Breast epithelium (tissue), 4 donors: ENCODE results near the gene ARPC5L. TPM values are rescaled to one million over a fixed set of nuclear protein-coding genes. Genes with fewer than 3 reads are reported as not detected.

Source experiments
- DNase-seq, 2 donors: peaks; one replicate each; pipeline ENCODE4 v3.0.0-alpha.2; 2019; ENCODE audit warnings: low spot score in 2 of 2
- H3K27ac ChIP-seq, 2 donors: fragments of 200-600 bp; sonication (generic) in 1 of 2; one replicate each; pipeline ENCODE4 v1.5.1; 2016 to 2019; ENCODE audit warnings: mild to moderate bottlenecking in 1 of 2
- H3K27me3 ChIP-seq, 2 donors: fragments of 200-600 bp; sonication (generic) in 1 of 2; one replicate each; pipeline versions ENCODE4 v1.5.1 to v1.6.0; 2017 to 2019; ENCODE audit warnings: control low read depth in 1 of 2, mild to moderate bottlenecking in 1 of 2
- H3K36me3 ChIP-seq: fragments of 200-600 bp; one replicate; pipeline ENCODE4 v1.5.1; 2019
- H3K4me1 ChIP-seq, 2 donors: fragments of 200-600 bp; sonication (generic); one replicate each; pipeline ENCODE4 v1.5.1; 2016 to 2019; ENCODE audit warnings: control low read depth in 1 of 2
- H3K4me3 ChIP-seq, 3 donors: fragments of 200-600 bp; sonication (generic); 1 replicate in 2 of 3; 2 replicates in 1 of 3; pipeline ENCODE4 v1.5.1; 2016 to 2019; ENCODE audit warnings: mild to moderate bottlenecking in 3 of 3, moderate library complexity in 2 of 3
- H3K9me3 ChIP-seq, 2 donors: fragments of 200-600 bp; sonication (generic) in 1 of 2; one replicate each; pipeline ENCODE4 v1.5.1; 2016 to 2019; ENCODE audit warnings: control low read depth in 1 of 2
- CTCF ChIP-seq, 3 donors: fragments of 450-650 bp; IDR thresholded peaks; one replicate each; pipeline ENCODE4 v1.5.1; 2016 to 2017; ENCODE audit warnings: antibody characterized with exemption in 3 of 3, mild to moderate bottlenecking in 3 of 3, moderate library complexity in 3 of 3
- POLR2A ChIP-seq: fragments of 450-650 bp; IDR thresholded peaks from one replicate; pipeline ENCODE4 v1.6.1; 2016; ENCODE audit warnings: antibody characterized with exemption, mild to moderate bottlenecking, moderate library complexity
- POLR2AphosphoS5 ChIP-seq, 3 donors: sonication (generic); formaldehyde crosslinking; IDR thresholded peaks; one replicate each; pipeline ENCODE4 v1.6.1; 2017; ENCODE audit warnings: antibody characterized with exemption in 3 of 3
- intact Hi-C: fragments of 100-400 bp; cut with DNase I; formaldehyde crosslinking; loops from one replicate; pipeline ENCODE4 v1.15.1; 2023; ENCODE audit warnings: low total_unique reads
- total RNA-seq, 3 donors: library from RNA; depleted of rRNA; stranded (reverse); fragments of >200 nt; gene quantifications; one replicate each; pipeline ENCODE4 v1.1.0, GENCODE V29; 2016

ARPC5L gene
- total RNA-seq, 3 donors from 2014 or later = 12.5 to 25.6 (median 22.0) TPM

DNA sequence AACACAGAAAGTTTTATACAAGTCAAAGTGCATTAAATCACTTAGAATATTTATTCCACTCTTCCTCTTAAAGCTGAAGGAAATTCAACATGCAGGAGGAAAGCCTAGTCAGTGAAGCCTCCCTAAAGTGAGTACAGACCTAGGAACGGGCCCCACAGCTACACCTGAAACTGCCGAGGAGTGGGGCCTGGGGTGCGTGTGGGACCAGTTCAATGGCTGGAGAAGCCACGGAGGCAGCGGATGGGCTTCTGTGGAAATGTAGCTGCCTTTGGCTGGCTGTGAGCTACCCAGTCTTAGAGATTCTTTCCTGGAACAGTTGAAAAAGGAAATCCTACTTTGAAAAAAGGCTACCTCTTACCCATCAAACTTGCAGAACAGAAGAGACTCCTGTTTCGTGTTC lies 16.6 kb downstream of the ARPC5L start:
- no peaks in the 10 kb centered on the region for H3K9me3 ChIP-seq
- TF ChIP-seq POLR2AphosphoS5 (IDR thresholded peaks at IDR 0.05) (no peak), POLR2A (no peak), CTCF (IDR thresholded peaks at IDR 0.05) (no peak)
- H3K4me3 ChIP-seq = no peak overlapping the region
- intact Hi-C loops = no loop called here
- no peaks in the 10 kb centered on the region for H3K27me3 ChIP-seq
- peaks cover 5% of the 10 kb centered on the region for H3K36me3 ChIP-seq
- H3K27ac ChIP-seq = no peak overlapping the region
- H3K4me1 ChIP-seq = no peaks in the 10 kb centered on the region
- DNase-seq = no peak

GRCh38 chr9:124879226-124879625 lies 17.3 kb downstream of the ARPC5L start:
- Histone ChIP-seq H3K36me3 (peaks cover 5% of the 10 kb centered on the region), H3K9me3 (no peaks in the 10 kb centered on the region), H3K4me3 (no peak overlapping the region), H3K27me3 (no peaks in the 10 kb centered on the region), H3K4me1 (no peaks in the 10 kb centered on the region), H3K27ac (no peak overlapping the region)
- intact Hi-C loops = no loop called here
- no peak for DNase-seq
- TF ChIP-seq POLR2A = no peak
- no peak for TF ChIP-seq POLR2AphosphoS5 (IDR thresholded peaks at IDR 0.05)
- no peak for TF ChIP-seq CTCF (IDR thresholded peaks at IDR 0.05)

- intact Hi-C loops = no loop called here
- Histone ChIP-seq H3K9me3 (no peaks in the 10 kb centered on the region), H3K36me3 (peaks cover 5% of the 10 kb centered on the region)
Observed at GRCh38 chr9:124880501-124880900, 18.6 kb downstream of the ARPC5L start.

GRCh38 chr9:124881138-124881743 lies 19.3 kb downstream of the ARPC5L start:
- H3K36me3 ChIP-seq = peaks cover 5% of the 10 kb centered on the region
- intact Hi-C loops = no loop called here
- H3K4me1 ChIP-seq = no peaks in the 10 kb centered on the region
- H3K27me3 ChIP-seq = no peaks in the 10 kb centered on the region
- H3K9me3 ChIP-seq = no peaks in the 10 kb centered on the region
- TF ChIP-seq POLR2AphosphoS5 (IDR thresholded peaks at IDR 0.05) = no peak
- H3K27ac ChIP-seq = no peak overlapping the region
- H3K4me3 ChIP-seq = no peak overlapping the region
- DNase-seq = no peak

More at GRCh38 chr9:124880501-124880900, 18.6 kb downstream of the ARPC5L start:
- Histone ChIP-seq H3K4me1 (no peaks in the 10 kb centered on the region), H3K4me3 (no peak overlapping the region), H3K27me3 (no peaks in the 10 kb centered on the region), H3K27ac (no peak overlapping the region)
- no peak for DNase-seq
- TF ChIP-seq CTCF (IDR thresholded peaks at IDR 0.05) (no peak), POLR2AphosphoS5 (IDR thresholded peaks at IDR 0.05) (no peak), POLR2A (no peak)

DNA sequence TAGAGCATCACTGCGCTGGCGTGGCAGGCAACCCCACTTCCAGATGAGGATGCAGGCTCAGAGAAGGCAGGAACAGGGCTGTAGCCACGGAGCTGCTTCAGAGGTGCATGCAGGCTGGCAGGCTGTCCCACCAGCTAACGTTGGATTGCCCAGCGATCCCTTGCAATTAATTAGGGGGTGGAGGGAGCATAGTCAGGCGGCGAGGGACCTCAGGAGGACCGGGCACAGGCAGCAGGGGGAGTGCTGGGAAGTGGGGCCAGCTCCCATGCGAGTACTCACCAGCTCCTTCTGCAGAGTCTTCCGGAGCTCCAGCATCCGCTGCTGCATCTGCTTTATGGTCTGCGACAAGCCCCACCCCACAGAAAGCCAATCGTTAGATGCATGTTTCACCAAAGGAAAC lies 20.3 kb downstream of the ARPC5L start:
- Histone ChIP-seq H3K27me3 (no peaks in the 10 kb centered on the region), H3K36me3 (no peaks in the 10 kb centered on the region), H3K4me1 (no peaks in the 10 kb centered on the region), H3K9me3 (no peaks in the 10 kb centered on the region), H3K27ac (no peak overlapping the region), H3K4me3 (no peak overlapping the region)
- DNase-seq = no peak
- no peak for TF ChIP-seq POLR2AphosphoS5 (IDR thresholded peaks at IDR 0.05)
- no peak for TF ChIP-seq POLR2A
- TF ChIP-seq CTCF (IDR thresholded peaks at IDR 0.05) = no peak
- intact Hi-C loops = no loop called here

GRCh38 chr9:124884376-124884775 lies 22.4 kb downstream of the ARPC5L start:
- Histone ChIP-seq H3K4me1 (no peaks in the 10 kb centered on the region), H3K4me3 (no peak overlapping the region), H3K27me3 (no peaks in the 10 kb centered on the region), H3K27ac (no peak overlapping the region), H3K36me3 (no peaks in the 10 kb centered on the region), H3K9me3 (no peaks in the 10 kb centered on the region)
- no peak for DNase-seq
- intact Hi-C loops = no loop called here
- TF ChIP-seq POLR2A = no peak
- no peak for TF ChIP-seq POLR2AphosphoS5 (IDR thresholded peaks at IDR 0.05)
- no peak for TF ChIP-seq CTCF (IDR thresholded peaks at IDR 0.05)
